ENCODE measurements around the gene PCBD1.

The PCBD1 gene

GRCh38 chr10:70889291-70889690, 926 bp upstream of the PCBD1 start:
- no peak for TF ChIP-seq CTCF (IDR thresholded peaks at IDR 0.05; ENCODE audit: control insufficient read depth, insufficient read depth, low read depth, low read length, missing control alignments)
- no peak for DNase-seq (ENCODE audit: low read depth)
- H3K4me3 ChIP-seq (ENCODE audit: control insufficient read depth, low read depth, low read length): no peak overlapping the region

- H3K4me3 ChIP-seq (ENCODE audit: control insufficient read depth, low read depth, low read length): peak overlapping the region; percentile 62
- no peak for TF ChIP-seq CTCF (IDR thresholded peaks at IDR 0.05; ENCODE audit: control insufficient read depth, insufficient read depth, low read depth, low read length, missing control alignments)
- DNase-seq (ENCODE audit: low read depth): no peak
These were observed 1.3 kb downstream of the PCBD1 start for GRCh38 chr10:70886921-70887665.

- TF ChIP-seq CTCF (IDR thresholded peaks at IDR 0.05; ENCODE audit: control insufficient read depth, insufficient read depth, low read depth, low read length, missing control alignments): no peak
- H3K4me3 ChIP-seq (ENCODE audit: control insufficient read depth, low read depth, low read length): no peak overlapping the region
- no peak for DNase-seq (ENCODE audit: low read depth)
These were observed 2.1 kb downstream of the PCBD1 start for GRCh38 chr10:70885931-70886903.

GRCh38 chr10:70885481-70885880, 2.9 kb downstream of the PCBD1 start:
- H3K4me3 ChIP-seq (ENCODE audit: control insufficient read depth, low read depth, low read length): no peak overlapping the region
- TF ChIP-seq CTCF (IDR thresholded peaks at IDR 0.05; ENCODE audit: control insufficient read depth, insufficient read depth, low read depth, low read length, missing control alignments): no peak
- DNase-seq (ENCODE audit: low read depth): no peak

GRCh38 chr10:70884741-70885140, 3.6 kb downstream of the PCBD1 start:
- no peak overlapping the region for H3K4me3 ChIP-seq (ENCODE audit: control insufficient read depth, low read depth, low read length)
- TF ChIP-seq CTCF (IDR thresholded peaks at IDR 0.05; ENCODE audit: control insufficient read depth, insufficient read depth, low read depth, low read length, missing control alignments): no peak
- no peak for DNase-seq (ENCODE audit: low read depth)

- no peak overlapping the region for H3K4me3 ChIP-seq (ENCODE audit: control insufficient read depth, low read depth, low read length)
- peak; percentile 45 for DNase-seq (ENCODE audit: low read depth)
- peak; percentile 90 for TF ChIP-seq CTCF (IDR thresholded peaks at IDR 0.05; ENCODE audit: control insufficient read depth, insufficient read depth, low read depth, low read length, missing control alignments)
These were observed 8.3 kb downstream of the PCBD1 start for GRCh38 chr10:70880077-70880534.
